GM18867 (cell line): ENCODE measurements around the gene LEKR1.
"Not testable (repeated sequence)": the region's sequence is repeated elsewhere in the genome, so short reads cannot be mapped to it uniquely, and the experiment has no call there.

ENCODE experiments used
- ATAC-seq: cut with Tn5 transposase; IDR thresholded peaks from one replicate; pipeline ENCODE4 v1.9.1; 2021; ENCODE audit warnings: mild to moderate bottlenecking, moderate library complexity; ENCODE audit not compliant: unreplicated experiment

Gene LEKR1

DNA sequence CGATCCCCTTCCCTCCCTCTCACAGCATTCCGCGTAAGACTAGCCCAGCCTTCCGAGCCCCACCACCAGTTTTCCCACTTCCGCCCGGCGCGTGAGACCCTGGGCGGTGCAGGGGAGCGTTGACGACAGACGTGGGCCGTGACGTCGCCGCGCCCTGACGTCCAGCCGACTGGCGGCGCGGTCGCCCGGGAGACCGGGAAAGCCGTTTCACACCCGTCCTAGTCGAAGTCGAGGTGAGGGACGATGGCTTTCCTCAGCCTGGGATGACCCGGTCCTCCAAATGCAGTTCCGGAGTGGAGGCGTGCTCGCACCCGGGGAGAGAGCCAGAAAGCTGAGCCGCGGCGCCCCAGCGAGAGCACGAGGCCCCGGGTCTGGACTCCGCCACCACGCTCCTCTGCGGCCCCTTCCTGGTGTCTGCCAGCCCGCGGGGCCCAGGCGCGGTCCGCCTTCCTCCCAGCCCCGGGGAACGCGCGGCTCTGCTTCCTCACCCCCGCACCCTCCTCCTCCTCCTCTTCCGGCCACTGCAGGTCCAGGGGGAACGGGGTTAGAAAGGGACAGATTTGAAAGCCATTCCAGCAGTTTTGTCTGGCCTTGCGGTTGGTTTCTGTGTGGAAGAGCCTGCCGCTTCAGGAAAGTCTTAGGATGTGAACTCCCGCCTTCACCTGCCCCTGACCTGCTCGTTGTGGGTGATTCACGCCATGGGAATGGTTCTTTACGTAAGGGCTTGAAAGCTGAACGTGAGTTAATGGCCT, at the start of gene LEKR1:
LEKR1 (plus strand) TSS at position 210 of the 752 bp plus-strand sequence. CDS start 2,977 bp downstream, outside the sequence.
- peak; percentile 92 for ATAC-seq

DNA sequence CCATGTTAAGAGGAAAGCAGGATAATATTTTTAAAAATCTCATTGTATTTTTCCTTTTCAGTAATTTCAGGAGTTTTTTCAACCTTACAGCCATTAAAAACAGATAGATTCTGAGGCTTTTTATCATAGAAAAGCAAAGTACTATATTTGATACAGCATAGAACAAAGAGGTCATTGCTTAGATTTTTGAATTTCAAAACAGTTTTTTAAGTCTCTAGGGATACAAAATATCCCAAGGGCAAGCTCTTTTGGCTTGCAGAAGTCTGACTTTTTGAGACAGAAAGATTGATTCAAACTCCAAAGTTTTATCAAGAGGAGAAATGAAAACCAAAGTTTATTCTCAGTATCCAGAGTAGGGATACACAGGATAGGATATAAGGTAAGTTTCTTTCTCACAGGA, 49.3 kb upstream of the LEKR1 start:
- ATAC-seq: no peak

DNA sequence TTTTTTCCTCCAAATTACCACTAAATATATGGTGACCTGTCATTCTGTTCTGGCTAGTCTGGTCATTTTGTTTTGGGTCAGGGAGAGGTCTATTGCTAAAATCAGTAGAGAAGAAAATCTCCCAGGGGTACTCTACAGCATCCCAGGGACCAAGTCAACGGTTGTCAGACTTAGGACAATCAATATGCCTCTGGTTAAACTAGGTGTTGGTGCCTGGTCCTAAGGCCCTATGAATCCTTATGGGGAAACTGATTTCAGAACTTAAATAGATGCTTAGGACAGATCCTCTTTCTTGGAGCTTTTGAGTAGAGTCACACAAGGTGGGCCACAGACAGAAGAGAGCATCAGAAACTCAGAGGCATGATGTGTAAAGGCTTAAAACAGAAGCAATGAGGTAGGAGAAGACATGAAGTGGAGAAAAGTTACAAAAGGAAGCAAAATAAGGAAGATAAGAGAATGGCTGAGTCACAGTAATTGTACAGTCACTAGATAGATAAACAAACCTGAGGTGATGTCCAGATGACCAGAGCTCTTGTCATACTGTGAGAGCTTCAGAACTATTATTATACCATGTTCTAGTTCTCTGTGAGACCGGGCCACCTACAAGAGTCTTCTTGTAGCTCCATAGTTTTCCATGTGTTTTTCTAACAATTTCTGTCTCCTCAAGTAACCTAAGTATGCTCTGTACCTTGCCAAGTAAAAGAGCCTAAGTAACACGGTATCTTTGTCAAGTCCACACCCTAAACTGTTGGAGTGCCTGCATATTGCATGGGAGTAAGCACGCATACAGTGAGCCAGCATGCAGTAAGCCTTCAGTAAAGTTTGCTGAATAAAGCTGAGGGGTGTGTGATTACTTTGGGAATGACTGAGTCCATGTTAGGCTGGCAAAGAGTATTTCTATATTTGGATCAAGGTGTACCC, 44.6 kb upstream of the LEKR1 start:
- no peak for ATAC-seq

DNA sequence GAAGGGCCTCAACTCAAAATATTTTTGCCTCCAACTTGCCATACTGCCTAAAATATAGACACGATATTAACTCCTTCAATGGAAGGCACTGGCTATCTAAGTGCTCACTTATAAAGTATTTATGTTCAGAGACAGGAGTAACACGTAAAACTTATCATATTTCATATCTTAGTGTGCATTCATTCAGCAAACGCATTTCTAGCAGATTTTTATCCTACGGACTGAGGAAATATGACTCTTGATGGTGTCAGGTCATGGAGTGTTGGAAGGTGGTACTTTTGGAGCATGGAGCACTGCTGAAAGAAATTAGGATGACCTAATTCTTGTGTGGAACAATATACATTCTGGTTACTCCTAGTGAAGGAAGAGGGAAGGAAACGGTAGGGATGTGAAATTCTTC, 43.8 kb upstream of the LEKR1 start:
- ATAC-seq: no peak

DNA sequence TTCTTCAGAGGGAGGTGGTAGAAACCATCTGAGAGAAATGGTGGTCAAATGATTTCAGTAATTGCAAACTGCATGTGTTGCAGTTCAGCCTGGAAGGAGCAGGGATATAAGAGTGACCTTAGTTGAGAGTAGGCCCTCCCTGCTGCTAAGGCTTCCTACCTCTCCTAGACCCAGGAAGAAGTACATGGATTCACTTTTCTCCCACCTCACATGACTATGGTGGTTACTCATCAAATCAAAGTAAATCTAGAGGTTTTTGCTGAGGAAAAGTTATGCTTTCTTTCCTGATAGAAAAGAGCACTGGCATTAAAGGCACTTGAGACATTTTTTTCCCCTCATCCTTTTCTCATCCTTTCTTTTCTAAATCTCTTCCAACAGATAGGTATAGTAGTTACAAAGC, 43.2 kb upstream of the LEKR1 start:
- no peak for ATAC-seq

DNA sequence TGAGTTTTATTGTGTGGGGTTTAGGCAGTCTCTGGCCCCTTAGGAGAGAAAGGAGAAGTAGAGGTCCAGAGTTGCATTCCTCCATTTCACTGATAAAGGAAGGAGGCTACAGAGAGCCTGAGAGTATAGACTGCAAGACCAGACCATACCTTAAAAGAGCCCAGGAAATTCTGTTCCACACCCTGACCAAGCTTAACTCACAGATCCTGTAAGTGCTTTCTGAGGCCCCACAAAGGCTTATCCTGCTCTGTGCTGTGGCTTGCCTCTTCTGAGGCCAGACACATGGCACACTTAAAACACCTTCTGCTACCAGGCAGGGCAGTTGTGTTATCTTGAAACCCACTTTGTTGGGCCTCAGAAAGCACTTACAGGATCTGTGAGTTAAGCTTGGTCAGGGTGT, 39.2 kb upstream of the LEKR1 start:
- ATAC-seq: no peak

DNA sequence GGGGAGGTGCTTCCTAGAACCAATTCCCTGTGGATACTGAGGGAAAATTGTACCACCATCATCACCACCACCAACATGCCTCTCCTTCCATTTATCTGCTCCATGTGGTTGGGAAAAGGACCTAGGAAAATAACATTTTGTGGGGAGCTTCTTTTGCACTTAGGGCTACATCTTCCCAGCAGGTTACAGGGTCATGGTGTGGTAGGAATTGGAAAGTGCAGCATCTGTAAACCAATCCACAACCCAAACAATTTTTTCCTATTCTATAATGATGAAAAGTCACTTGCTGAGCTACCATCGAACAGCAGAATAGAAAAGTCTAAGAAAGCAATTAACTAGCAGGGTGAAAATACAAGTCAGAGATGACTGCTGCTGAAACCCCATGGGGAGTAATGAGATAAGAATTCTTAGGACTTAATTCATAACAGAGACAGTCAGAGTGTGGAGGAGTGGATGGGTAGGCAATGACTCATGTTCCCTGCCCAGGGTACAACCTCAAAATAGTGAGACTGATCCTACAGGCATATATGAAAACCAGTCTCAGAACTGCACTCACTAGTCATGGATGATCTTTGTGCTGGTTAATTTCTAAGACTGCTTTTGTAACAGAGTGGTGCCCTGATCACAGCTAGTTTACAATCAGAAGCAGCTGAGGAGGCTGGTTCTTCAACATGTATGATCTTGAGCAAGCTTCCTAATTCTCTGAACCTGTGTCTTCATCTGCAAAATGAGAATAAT, 38.1 kb upstream of the LEKR1 start:
- ATAC-seq: peak; percentile 64

DNA sequence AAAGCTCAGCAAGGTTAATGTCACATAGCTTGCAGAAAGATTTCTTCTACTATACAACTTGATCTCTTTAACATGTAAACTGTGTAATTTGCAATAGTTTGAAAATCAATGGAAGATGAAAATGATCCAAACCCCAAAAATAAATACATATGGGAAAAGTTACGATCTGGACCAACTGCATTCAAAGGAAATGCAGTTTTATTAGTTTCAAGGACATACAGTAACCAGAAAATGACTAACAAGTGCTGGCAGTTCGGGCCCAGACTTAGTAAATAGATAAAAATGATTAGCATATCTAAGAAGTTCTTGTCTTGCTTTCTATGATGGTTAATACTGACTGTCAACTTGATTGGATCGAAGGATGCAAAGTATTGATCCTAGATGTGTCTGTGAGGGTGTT, 37.3 kb upstream of the LEKR1 start:
- ATAC-seq: no peak

DNA sequence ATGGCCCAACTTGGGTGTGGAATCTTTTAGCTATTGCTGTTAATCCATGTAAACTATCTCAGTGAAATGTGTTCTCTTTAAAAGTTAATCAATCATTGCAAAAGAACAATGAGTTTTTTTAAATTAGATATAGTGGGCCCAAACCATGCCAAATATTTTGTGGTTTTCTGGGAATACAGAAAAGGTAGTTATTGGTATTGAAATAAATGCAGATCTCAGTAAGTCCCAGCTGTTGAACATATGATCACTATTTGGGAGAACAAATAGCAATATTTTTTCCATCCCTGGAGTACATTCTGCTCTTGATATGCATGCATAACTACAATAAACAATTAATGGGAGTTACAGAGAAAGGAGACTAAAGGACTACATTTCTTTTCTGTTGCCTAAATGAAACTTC, 36.0 kb upstream of the LEKR1 start:
- ATAC-seq: no peak

DNA sequence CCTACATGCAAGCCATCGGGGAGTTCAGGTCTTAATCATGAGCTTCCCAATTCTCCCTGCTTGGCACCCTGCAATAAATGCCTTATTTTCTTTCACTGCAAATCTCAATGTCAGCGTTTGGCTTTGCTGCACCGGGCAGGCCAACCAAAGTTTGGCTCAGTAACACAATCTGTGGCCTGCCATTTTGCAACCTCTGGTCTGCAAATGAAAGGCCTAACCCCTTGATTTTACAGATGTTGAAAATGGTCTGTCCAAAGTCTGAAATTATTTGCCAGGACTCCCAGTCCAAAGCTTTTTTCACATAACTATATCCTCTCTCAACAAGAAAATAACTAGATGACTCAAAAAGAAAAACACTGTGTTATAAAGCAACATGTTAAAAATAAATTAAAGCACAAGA, 34.0 kb upstream of the LEKR1 start:
- ATAC-seq: no peak

DNA sequence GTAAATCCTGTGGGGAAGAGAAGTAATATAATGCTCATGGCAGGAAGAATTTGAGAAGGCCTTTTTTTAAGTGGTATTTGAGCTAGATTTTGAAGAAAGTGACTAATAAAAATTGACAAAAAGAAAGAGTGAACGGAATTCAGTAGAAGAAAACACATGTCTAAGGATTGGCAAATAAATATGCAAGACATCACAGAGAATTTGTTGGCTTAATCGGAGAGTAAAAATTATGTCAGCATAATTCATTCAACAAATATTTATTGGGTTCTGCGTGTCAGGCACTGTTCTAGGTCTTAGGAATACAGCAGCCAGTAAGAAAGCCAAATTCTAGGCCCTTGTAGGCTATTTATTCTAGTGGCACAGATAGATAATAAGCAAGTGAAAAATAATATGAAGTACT, 33.6 kb upstream of the LEKR1 start:
- ATAC-seq: no peak

DNA sequence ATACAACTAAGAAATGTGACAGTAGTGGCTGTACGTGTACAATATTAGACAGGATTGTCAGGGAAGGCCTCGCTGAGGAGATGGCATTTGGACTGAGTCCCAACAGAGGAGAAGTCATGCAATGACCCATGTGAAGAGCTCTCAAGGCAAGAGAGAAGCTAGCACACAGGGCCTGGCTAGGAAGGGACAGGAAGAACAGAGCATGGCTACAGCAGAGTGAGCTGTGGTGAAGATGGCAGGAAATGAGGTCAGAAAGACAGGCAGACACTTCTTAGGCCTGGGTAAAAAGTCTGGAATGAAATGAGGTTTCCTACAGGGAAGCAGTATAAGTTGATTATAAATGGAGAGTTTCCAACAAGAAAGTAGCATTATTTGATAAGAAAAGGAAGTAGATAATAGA, 33.2 kb upstream of the LEKR1 start:
- no peak for ATAC-seq

DNA sequence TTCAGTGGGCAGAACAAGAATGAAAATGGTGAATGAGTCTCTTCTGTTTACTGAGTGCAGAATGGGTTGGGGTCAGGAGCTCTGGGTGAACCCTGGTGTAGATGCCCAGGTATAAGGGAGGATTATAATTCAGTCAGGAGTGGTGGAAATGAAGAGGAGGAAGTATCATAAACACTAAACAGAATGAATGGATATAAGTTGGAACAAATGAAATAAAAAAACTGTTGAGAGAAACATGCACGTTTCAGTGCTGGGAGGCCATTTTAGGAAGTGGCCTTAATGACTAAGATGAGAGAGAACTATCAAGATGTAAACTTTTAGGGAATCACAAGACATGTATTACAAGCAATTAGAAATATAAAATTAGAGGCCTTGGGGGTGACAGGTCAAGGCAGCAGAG, 32.8 kb upstream of the LEKR1 start:
- no peak for ATAC-seq

DNA sequence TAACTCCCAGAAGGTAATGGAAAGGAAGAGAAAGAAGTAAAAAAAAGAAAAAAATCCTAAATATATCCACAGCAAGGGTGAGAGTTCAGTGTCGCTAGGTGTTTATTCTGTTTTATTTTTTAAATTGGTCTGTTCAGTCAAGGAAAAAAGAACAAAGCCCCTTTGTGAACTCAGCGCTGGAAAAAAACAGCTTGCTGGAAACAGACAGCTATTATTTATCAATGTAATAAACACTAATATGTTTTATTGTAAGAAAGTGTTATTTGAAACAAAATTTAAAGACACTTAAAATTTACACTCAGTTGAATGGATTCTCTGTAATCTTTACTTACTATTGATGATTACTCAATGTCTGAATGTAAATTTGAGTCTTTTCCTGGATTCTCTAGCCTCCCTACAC, 32.3 kb upstream of the LEKR1 start:
- no peak for ATAC-seq

DNA sequence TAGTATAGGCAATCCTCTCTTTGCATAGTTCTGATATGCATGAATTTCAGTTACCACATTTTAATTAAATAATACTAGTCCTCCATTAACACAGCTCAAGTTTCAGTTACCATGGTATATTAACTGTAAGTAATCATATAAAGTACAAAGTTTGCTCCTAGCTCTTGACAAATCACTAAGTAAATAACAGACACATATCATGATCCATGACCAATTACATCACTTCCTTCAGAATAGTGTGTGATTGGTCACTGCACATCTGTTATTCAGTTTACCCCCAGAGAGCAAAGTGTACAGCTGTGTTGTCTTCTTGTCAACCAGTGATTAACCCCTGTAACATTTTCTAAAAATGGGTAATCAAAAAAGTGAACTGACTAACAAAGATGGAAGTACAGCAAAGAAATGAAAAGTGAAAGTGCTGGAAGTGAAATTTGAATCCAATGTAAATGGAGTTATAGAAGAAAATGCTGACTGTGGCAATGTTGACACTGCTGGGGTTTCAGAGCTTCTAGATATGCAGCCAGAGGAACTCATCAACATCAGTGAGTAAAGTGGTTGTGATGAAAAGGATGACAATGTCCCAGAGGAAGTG, 30.2 kb upstream of the LEKR1 start:
- no peak for ATAC-seq

DNA sequence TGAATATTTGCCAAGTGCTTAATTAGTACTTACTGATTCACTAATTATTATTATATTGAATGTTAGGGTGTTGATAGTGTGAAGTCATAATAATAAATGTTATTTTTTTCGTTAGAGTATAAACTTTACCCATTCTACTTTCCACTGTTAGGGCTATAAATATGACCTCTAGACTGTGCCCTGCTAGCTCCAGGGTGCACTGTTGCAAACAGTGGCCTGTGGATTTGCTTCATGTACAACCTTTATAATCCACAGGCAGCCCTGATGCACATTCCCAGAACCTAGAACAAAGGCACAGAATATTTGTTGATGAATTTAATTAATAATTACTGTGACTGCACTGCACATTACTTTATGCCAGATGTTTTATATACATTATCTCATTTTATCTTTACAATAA, 28.8 kb upstream of the LEKR1 start:
- no peak for ATAC-seq

DNA sequence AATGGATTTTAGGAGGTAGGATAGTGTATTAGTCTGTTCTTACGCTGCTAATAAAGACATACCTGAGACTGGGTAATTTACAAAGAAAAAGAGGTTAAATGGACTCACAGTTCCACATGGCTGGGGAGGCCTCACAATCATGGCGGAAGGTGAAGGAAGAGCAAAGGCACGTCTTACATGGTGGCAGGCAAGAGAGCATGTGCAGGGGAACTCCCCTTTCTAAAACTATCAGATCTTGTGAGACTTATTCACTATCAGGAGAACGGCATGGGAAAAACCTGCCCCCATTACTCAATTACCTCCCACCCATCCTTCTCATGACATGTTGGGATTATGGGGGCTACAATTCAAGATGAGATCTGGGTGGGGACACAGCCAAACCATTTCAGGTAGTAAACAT, 25.9 kb upstream of the LEKR1 start:
- not testable (repeated sequence) for ATAC-seq

DNA sequence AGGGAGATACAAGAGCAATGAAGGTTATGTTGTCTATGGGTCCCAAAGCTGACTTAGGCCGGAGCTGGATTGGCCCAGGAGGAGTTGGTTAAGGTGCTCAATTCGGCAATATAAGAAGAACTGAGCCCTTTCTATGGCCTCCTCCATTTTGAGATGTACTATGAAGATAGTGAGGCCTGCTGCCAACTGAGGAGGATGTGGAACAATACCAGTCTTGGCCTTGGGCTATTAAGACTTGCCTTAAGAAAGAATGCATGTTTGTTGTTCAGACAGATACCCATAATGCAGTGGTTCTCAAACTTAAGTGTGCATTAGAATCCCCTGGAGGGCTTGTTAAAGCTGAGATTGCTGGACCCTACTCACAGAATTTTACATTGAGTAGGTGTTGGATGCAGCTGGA, 24.4 kb upstream of the LEKR1 start:
- ATAC-seq: no peak

DNA sequence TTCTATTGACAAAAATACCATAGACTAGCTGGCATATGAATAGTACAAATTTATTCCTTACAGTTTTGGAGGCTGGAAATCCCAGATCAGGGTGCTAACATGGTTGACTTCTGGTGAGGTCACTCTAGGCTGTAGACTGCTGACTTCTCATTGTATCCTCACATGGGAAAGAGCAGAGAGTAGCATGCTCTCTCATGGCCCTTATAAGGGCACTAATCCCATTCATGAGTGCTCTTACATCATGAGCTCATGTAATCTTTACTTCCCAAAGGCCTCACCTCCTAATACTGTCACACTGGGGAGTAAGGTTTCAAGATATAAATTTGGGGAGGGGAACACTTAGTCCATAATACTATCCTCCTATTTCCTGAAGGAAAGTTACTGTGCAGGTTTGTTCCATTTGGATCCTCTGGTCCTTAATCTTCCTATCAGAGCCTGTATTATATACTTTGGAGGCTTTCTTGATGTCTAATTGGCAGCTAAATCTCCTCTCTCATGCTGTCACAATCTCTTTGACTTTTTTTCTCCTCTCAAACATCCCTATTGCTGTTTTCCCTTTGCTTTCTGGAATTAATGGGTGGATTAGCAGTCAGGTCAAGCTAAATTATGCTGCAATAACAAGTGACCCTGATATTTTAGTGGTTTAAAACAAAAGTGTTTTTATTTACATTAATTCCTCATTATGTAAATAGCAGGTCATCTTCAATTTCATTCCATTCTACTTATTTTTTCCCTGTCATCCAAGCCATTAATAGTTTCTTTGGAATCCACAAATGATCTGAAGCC, 23.1 kb upstream of the LEKR1 start:
- ATAC-seq: no peak
